Esophagus (tissue), 2 donors: ENCODE data around the gene FRZB. TPM values are rescaled to one million over a fixed set of nuclear protein-coding genes. Genes with fewer than 3 reads are reported as not detected.

ENCODE experiments used
- H3K27ac ChIP-seq, 2 donors: one replicate each; pipeline ENCODE4 v1.5.1; 2013; ENCODE audit warnings: low read depth in 2 of 2, mild to moderate bottlenecking in 2 of 2, inconsistent platforms in 1 of 2, low read length in 1 of 2, moderate library complexity in 1 of 2
- H3K27me3 ChIP-seq, 2 donors: one replicate each; pipeline ENCODE4 v1.6.1; 2013; ENCODE audit warnings: low read length in 2 of 2, control low read depth in 1 of 2, mild to moderate bottlenecking in 1 of 2; ENCODE audit not compliant: insufficient read depth in 2 of 2, control insufficient read depth in 1 of 2
- H3K36me3 ChIP-seq, 2 donors: one replicate each; pipeline ENCODE4 v1.6.1; 2013; ENCODE audit warnings: low read length in 1 of 2; ENCODE audit not compliant: control insufficient read depth in 2 of 2, insufficient read depth in 2 of 2
- H3K4me1 ChIP-seq, 2 donors: one replicate each; pipeline ENCODE4 v1.6.1; 2013; ENCODE audit warnings: low read length in 1 of 2; ENCODE audit not compliant: control insufficient read depth in 2 of 2, insufficient read depth in 2 of 2
- H3K4me3 ChIP-seq, 2 donors: one replicate each; pipeline ENCODE4 v1.5.1; 2013; ENCODE audit warnings: low read length in 2 of 2, mild to moderate bottlenecking in 2 of 2, low read depth in 1 of 2, moderate library complexity in 1 of 2
- H3K9me3 ChIP-seq, 2 donors: one replicate each; pipeline ENCODE4 v1.6.1; 2013; ENCODE audit warnings: mild to moderate bottlenecking in 2 of 2, low read depth in 1 of 2, low read length in 1 of 2, moderate library complexity in 1 of 2; ENCODE audit not compliant: control insufficient read depth in 2 of 2, insufficient read depth in 1 of 2
- WGBS, 2 donors: extraction: QIAGEN DNeasy Blood & Tissue Kit; methylation state at CpG; one replicate each; pipeline ENCODE4 v1.1.7; 2013; 5-methylcytosine and 5-hydroxymethylcytosine counted together
- polyA plus RNA-seq, 2 donors: library from polyadenylated mRNA; stranded (reverse); fragments of 200-250 nt; gene quantifications; one replicate each; pipeline ENCODE4 v1.2.3, GENCODE V29; 2013
- donor health status: healthy with polysubstance abuse.
- donor health status: Bipolar disorder and iron deficiency.

Gene FRZB
- polyA plus RNA-seq, 2 donors, result 1.2 to 1.3 TPM

DNA sequence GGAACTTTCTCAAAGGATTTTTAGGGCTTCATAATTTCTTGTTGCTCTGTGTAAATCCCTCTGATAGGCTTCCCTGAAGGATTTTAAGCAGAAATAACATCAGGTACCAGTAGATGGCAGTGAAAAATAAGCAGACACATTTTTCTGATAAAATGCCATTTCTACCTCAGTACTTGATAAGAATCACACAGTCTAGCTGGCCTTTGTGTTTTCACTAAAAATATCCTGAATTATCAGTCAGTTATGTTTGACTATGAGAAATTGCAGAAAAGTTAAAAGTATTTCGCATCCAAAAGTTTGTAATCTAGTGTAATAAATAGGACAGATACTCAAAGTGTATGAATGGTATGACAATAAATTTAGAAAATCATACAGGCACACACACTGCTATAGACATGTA lies 81.7 kb downstream of the FRZB start:
- Histone ChIP-seq H3K27ac (no peak overlapping the region), H3K4me3 (no peak overlapping the region), H3K36me3 (peaks cover 0 to 2% of the 10 kb centered on the region in 2 donors), H3K4me1 (no peaks in the 10 kb centered on the region), H3K27me3 (no peaks in the 10 kb centered on the region), H3K9me3 (no peaks in the 10 kb centered on the region)
- 85 to 95% methylated on average over 1 of the region's 1 CpG for WGBS, 2 donors

GRCh38 chr2:182784058-182784706 lies 82.3 kb downstream of the FRZB start:
- Histone ChIP-seq H3K36me3 (peaks cover 0 to 4% of the 10 kb centered on the region in 2 donors), H3K9me3 (no peaks in the 10 kb centered on the region), H3K4me1 (no peaks in the 10 kb centered on the region), H3K4me3 (no peak overlapping the region), H3K27ac (no peak overlapping the region), H3K27me3 (no peaks in the 10 kb centered on the region)
- WGBS, 2 donors, result 87 to 91% methylated on average over 4 of the region's 4 CpGs

Other genes starting within 250 kb of the FRZB start
- 10 to 100 TPM in 1 of 2 donors, 1 to 10 TPM in 1; 7.0 to 10.1 TPM for gene DNAJC10, start 150.4 kb downstream of the FRZB start, polyA plus RNA-seq
- gene NCKAP1, start 171.8 kb upstream of the FRZB start, polyA plus RNA-seq, result 10 to 100 TPM; 46.7 to 82.0 TPM
- under 1 TPM; 0.40 to 0.55 TPM for gene DUSP19, start 212.1 kb upstream of the FRZB start, polyA plus RNA-seq